MCF 10A (cell line): ENCODE data around the gene FCN2. TPM values are rescaled to one million over a fixed set of nuclear protein-coding genes. Genes with fewer than 3 reads are reported as not detected.

Experiments
- BruUV-seq: library from RNA; stranded (reverse); fragments of 400-500 nt; replicated peaks from 2 replicates; lab custom pipeline; 2021; lab: Mats Ljungman, UMichigan
- CTCF ChIA-PET: fragments of 300-600 bp; sonication (Branson Sonifier 250); formaldehyde crosslinking; extraction: SDS; loops from one replicate; lab custom pipeline; 2021; ENCODE audit warnings: antibody characterized with exemption, inconsistent platforms; lab: Yijun Ruan, JAX
- POLR2A ChIA-PET: fragments of 300-600, 350-650 bp; sonication (Branson Sonifier 250); formaldehyde crosslinking; extraction: SDS; loops from one replicate; lab custom pipeline; 2020; ENCODE audit warnings: antibody characterized with exemption, inconsistent platforms; lab: Yijun Ruan, JAX
- DNase-seq: peaks from one replicate; pipeline ENCODE4 v3.0.0-alpha.2; 2018; ENCODE audit not compliant: unreplicated experiment
- H3K27ac Mint-ChIP-seq: one replicate; pipeline ENCODE4 v1.8.0; 2022; ENCODE audit warnings: mild to moderate bottlenecking, low read depth, mixed read lengths; ENCODE audit not compliant: unreplicated experiment
- H3K27me3 Mint-ChIP-seq: one replicate; pipeline ENCODE4 v1.8.0; 2022; ENCODE audit warnings: mixed read lengths; ENCODE audit not compliant: insufficient read depth, unreplicated experiment
- H3K36me3 Mint-ChIP-seq: one replicate; pipeline ENCODE4 v1.8.0; 2022; ENCODE audit warnings: mild to moderate bottlenecking, moderate library complexity, mixed read lengths; ENCODE audit not compliant: insufficient read depth, unreplicated experiment
- H3K4me1 Mint-ChIP-seq: one replicate; pipeline ENCODE4 v1.8.0; 2022; ENCODE audit warnings: mixed read lengths; ENCODE audit not compliant: insufficient read depth, unreplicated experiment
- H3K4me3 Mint-ChIP-seq: one replicate; pipeline ENCODE4 v1.8.0; 2022; ENCODE audit warnings: mild to moderate bottlenecking, moderate library complexity, mixed read lengths; ENCODE audit not compliant: unreplicated experiment
- H3K9me3 Mint-ChIP-seq: one replicate; pipeline ENCODE4 v1.8.0; 2022; ENCODE audit warnings: mixed read lengths; ENCODE audit not compliant: unreplicated experiment
- CTCF ChIP-seq: fragments of 200-600 bp; IDR thresholded peaks from one replicate; pipeline ENCODE4 v1.8.0; 2022; ENCODE audit warnings: antibody characterized with exemption, mild to moderate bottlenecking; ENCODE audit not compliant: unreplicated experiment
- intact Hi-C: fragments of 100-400 bp; cut with micrococcal nuclease; formaldehyde crosslinking; loops from 2 replicates; pipeline ENCODE4 v1.14.1; 2022
- total RNA-seq: library from RNA; stranded (reverse); gene quantifications from 2 replicates; pipeline ENCODE4 v1.2.3, GENCODE V29; 2022

FCN2 gene
- total RNA-seq, 1 experiment from 2014 or later, result not detected

DNA sequence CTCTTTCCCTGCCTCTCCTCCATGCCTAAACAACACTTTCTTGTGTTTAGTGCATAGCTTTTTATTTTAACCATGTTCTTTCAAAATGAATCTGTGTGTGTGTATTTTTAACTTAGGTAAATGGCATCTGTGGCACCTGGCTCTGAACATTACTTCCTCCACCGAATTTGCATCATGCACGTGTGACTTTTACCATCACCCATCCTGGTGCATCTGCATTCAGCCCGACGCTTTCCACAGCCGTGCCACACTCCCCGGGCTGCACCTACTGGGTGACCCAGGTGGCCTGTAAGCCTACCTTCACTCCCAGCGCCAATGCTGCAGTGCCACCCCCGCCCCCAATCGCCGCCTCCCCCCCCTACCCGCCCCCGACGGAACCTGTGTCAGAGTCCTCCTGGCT lies 49.8 kb downstream of the FCN2 start:
- Mint-ChIP-seq H3K9me3 (no peaks in the 10 kb centered on the region), H3K4me3 (no peak overlapping the region), H3K36me3 (no peaks in the 10 kb centered on the region), H3K27ac (no peak overlapping the region), H3K27me3 (peaks cover 86% of the 10 kb centered on the region), H3K4me1 (no peaks in the 10 kb centered on the region)
- BruUV-seq, result no TSS peak
- TF ChIP-seq CTCF, result no peak
- intact Hi-C loops, result no loop called here
- ChIA-PET CTCF (interaction anchor here (0.6 kb wide), 1 partner anchor 275 kb away, joined by 3 read pairs; no protein-coding TSS in a partner anchor), POLR2A (no interaction called here)
- no peak for DNase-seq

GRCh38 chr9:134932171-134932570 lies 51.6 kb downstream of the FCN2 start:
- ChIA-PET CTCF (interaction anchor here (0.7 kb wide), 1 partner anchor 774 kb away, joined by 3 read pairs; no protein-coding TSS in a partner anchor), POLR2A (no interaction called here)
- intact Hi-C loops, result no loop called here
- Mint-ChIP-seq H3K4me1 (no peaks in the 10 kb centered on the region), H3K27me3 (peaks cover 98% of the 10 kb centered on the region), H3K27ac (no peak overlapping the region), H3K36me3 (no peaks in the 10 kb centered on the region), H3K9me3 (no peaks in the 10 kb centered on the region), H3K4me3 (no peak overlapping the region)
- no peak for DNase-seq
- no TSS peak for BruUV-seq
- no peak for TF ChIP-seq CTCF

GRCh38 chr9:134932606-134933005 lies 52.0 kb downstream of the FCN2 start:
- ChIA-PET POLR2A (no interaction called here), CTCF (interaction anchor here (0.6 kb wide), 1 partner anchor 500 kb away, joined by 3 read pairs; no protein-coding TSS in a partner anchor)
- intact Hi-C loops, result no loop called here
- no peak for TF ChIP-seq CTCF
- no TSS peak for BruUV-seq
- no peak for DNase-seq
- no peaks in the 10 kb centered on the region for H3K9me3 Mint-ChIP-seq
- H3K27me3 Mint-ChIP-seq, result peaks cover 100% of the 10 kb centered on the region
- H3K4me1 Mint-ChIP-seq, result no peaks in the 10 kb centered on the region
- H3K36me3 Mint-ChIP-seq, result no peaks in the 10 kb centered on the region
- no peak overlapping the region for H3K4me3 Mint-ChIP-seq
- H3K27ac Mint-ChIP-seq, result no peak overlapping the region

DNA sequence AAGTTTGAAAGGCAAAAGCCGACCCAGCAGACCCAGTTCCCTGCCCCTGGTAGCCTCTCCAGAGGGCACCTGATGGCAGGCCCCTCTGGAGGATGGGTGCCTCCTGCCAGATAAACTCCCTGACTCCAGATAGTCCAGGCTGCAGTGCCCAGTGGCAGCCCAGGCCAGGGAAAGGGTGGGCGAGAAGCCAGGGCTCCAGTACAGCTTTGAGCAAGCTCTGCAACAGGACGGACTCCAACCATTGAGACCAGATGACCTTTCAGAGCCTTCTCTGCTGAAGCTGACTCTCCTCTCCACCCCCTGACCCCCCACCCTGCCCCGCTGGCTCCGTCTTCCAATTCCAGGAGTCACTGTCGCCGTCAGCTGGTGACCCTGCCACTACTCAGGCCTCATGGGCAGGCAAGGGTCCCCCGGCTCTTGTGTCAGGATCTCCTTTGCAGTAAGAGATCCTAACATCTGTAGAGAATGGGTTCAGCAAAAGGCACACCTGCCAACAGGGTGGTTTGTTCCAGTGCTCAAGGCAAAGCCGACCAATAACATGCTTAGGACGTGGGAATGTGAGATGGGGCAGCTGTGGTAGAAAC lies 52.6 kb downstream of the FCN2 start:
- H3K27ac Mint-ChIP-seq, result no peak overlapping the region
- no peaks in the 10 kb centered on the region for H3K9me3 Mint-ChIP-seq
- intact Hi-C loops, result no loop called here
- POLR2A ChIA-PET, result no interaction called here
- H3K27me3 Mint-ChIP-seq, result peaks cover 97% of the 10 kb centered on the region
- CTCF ChIA-PET, result interaction anchor here (0.6 kb wide), 1 partner anchor 500 kb away, joined by 3 read pairs; no protein-coding TSS in a partner anchor
- BruUV-seq, result no TSS peak
- no peak for TF ChIP-seq CTCF
- H3K36me3 Mint-ChIP-seq, result no peaks in the 10 kb centered on the region
- no peak overlapping the region for H3K4me3 Mint-ChIP-seq
- H3K4me1 Mint-ChIP-seq, result no peaks in the 10 kb centered on the region
- DNase-seq, result no peak
